Measurements from ENCODE around the gene GPR158. TPM values are rescaled to one million over a fixed set of nuclear protein-coding genes. Genes with fewer than 3 reads are reported as not detected.
A peak's percentile ranks its signal among the peaks of the same experiment; 100 is the strongest.
"Not testable (repeated sequence)": the region's sequence is repeated elsewhere in the genome, so short reads cannot be mapped to it uniquely, and the experiment has no call there.

GPR158 gene
- total RNA-seq, 1 donor from 2014 or later = 7.5 TPM

DNA sequence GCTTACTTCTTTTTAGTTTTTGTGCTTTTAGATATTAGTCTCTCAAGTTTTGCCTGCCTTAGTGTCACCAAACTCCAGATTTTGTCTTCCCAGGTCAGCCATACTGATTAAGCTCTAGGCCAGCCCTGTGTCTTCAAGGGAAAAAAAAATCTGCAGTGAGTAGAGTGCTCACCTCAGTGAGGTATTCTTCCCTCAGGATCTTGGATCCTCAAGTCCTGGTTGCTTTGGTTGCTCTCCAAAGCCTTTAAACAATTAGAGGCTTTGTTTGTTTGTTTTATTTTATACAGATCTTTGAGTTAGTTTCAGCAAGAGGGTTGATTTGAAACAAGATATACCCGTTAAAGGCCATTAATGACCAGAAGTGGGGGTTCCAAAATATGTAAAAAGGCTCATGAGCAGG, 165.2 kb downstream of the GPR158 start:
- peaks cover 11% of the 10 kb centered on the region for H3K4me1 Mint-ChIP-seq
- H3K9me3 Mint-ChIP-seq = no peaks in the 10 kb centered on the region
- H3K36me3 Mint-ChIP-seq = no peaks in the 10 kb centered on the region
- DNase-seq (ENCODE audit: low spot score in 2 of 2, unreplicated experiment in 2 of 2) = no peak
- no peak overlapping the region for H3K27ac Mint-ChIP-seq
- H3K27me3 Mint-ChIP-seq (ENCODE audit: low read depth) = no peaks in the 10 kb centered on the region
- no peak overlapping the region for H3K4me3 Mint-ChIP-seq
- TF ChIP-seq, protein P1, sequence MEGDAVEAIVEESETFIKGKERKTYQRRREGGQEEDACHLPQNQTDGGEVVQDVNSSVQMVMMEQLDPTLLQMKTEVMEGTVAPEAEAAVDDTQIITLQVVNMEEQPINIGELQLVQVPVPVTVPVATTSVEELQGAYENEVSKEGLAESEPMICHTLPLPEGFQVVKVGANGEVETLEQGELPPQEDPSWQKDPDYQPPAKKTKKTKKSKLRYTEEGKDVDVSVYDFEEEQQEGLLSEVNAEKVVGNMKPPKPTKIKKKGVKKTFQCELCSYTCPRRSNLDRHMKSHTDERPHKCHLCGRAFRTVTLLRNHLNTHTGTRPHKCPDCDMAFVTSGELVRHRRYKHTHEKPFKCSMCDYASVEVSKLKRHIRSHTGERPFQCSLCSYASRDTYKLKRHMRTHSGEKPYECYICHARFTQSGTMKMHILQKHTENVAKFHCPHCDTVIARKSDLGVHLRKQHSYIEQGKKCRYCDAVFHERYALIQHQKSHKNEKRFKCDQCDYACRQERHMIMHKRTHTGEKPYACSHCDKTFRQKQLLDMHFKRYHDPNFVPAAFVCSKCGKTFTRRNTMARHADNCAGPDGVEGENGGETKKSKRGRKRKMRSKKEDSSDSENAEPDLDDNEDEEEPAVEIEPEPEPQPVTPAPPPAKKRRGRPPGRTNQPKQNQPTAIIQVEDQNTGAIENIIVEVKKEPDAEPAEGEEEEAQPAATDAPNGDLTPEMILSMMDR (IDR thresholded peaks at IDR 0.05; ENCODE audit: unreplicated experiment) = no peak

DNA sequence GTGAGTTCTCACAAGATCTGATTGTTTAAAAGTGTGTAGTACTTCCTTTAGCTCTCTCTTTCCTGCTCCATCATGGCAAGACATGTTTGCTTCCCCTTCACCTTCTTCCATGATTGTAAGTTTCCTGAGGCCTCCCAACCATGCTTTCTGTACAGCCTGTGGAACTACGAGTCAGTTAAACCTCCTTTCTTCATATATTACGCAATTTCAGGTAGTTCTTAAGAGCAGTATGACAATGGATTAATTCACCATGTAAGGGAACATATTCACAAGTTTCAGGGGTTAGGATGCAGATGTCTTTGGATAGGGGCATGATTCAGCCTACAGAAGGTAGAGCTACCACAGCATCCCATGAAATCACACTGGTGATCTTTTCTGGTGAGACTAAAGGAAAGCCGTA, 174.7 kb downstream of the GPR158 start:
- no peaks in the 10 kb centered on the region for H3K4me1 Mint-ChIP-seq
- no peak overlapping the region for H3K27ac Mint-ChIP-seq
- TF ChIP-seq, protein P1 (IDR thresholded peaks at IDR 0.05; ENCODE audit: unreplicated experiment) = no peak
- H3K9me3 Mint-ChIP-seq = peaks cover 16% of the 10 kb centered on the region
- H3K36me3 Mint-ChIP-seq = peaks cover 2% of the 10 kb centered on the region
- no peak overlapping the region for H3K4me3 Mint-ChIP-seq
- no peak for DNase-seq (ENCODE audit: low spot score in 2 of 2, unreplicated experiment in 2 of 2)
- no peaks in the 10 kb centered on the region for H3K27me3 Mint-ChIP-seq (ENCODE audit: low read depth)

DNA sequence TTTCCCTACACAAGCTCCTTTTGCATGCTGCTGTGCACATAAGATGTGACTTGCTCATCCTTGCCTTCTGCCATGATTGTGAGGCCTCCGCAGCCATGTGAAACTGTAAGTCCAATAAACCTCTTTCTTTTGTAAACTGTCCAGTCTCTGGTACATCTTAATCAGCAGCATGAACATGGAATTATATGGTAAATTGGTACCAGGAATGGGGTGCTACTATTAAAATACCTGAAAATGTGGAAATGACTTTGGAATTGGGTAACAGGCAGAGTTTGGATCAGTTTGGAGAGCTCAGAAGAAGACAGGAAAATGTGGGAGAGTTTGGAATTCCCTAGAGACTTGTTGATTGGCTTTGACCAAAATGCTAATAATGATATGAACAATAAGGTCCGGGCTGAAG, 181.8 kb downstream of the GPR158 start:
- Mint-ChIP-seq H3K4me3 (no peak overlapping the region), H3K36me3 (peaks cover 37% of the 10 kb centered on the region), H3K4me1 (no peaks in the 10 kb centered on the region), H3K27ac (no peak overlapping the region), H3K27me3 (ENCODE audit: low read depth) (no peaks in the 10 kb centered on the region), H3K9me3 (peaks cover 73% of the 10 kb centered on the region)
- TF ChIP-seq, protein P1 (IDR thresholded peaks at IDR 0.05; ENCODE audit: unreplicated experiment) = no peak
- no peak for DNase-seq (ENCODE audit: low spot score in 2 of 2, unreplicated experiment in 2 of 2)

DNA sequence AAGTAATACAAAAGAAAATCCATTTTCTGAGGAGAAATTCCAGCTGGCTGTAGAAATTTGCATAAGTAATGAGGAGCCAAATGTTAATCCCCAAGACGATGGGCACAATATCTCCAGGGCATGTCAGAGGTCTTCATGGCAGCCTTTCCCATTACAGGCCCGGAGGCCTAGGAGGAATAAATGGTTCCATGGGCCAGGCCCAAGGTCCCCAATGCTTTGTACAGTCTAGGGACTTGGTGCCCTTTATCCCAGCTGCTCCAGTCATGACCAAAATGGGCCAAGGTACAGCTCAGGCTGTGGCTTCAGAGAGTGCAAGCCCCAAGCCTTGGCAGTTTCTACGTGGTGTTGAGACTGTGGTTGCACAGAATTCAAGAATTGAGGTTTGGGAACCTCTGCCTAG, 182.5 kb downstream of the GPR158 start:
- peaks cover 37% of the 10 kb centered on the region for H3K36me3 Mint-ChIP-seq
- DNase-seq (ENCODE audit: low spot score in 2 of 2, unreplicated experiment in 2 of 2) = no peak
- H3K27me3 Mint-ChIP-seq (ENCODE audit: low read depth) = no peaks in the 10 kb centered on the region
- H3K4me1 Mint-ChIP-seq = no peaks in the 10 kb centered on the region
- no peak overlapping the region for H3K27ac Mint-ChIP-seq
- H3K9me3 Mint-ChIP-seq = peaks cover 78% of the 10 kb centered on the region
- H3K4me3 Mint-ChIP-seq = no peak overlapping the region
- TF ChIP-seq, protein P1 (IDR thresholded peaks at IDR 0.05; ENCODE audit: unreplicated experiment) = no peak

DNA sequence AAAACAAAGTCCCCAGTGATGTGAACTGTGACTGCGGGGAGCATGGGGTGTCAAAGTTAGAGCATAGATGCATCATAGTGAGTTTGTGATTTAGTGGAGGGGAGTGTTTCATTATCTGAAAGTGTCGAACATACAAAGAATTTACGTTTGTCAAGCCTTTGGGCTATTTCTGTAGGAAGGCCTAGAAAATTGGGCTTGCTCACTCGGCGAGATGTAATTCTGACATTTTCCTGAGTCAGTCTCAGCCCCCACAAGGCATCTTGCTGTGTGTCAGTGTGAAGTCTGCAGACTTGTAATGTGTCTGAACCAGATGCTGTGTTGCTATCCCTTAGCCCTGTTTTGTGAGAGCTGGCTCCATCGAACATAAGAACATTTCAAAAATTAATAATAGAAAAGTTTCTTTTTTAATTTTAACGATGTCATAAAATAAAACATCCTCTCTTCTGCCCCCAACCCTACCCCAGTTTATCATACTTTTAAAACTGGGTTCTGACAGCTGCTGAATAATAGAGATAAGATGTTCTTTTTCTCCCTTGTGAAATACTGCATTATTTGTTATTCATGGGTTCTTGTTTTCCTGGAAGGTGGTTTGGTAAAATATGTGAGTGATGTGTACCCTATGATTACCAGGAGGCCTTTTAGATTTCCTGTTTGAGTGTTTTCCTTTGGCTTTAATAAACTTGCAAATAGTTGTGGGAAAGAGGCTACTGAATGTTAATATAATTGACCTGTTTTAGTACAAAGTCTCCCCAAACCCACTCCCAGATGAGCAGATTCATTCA, 207.4 kb downstream of the GPR158 start:
- peaks cover 39% of the 10 kb centered on the region for H3K4me1 Mint-ChIP-seq
- H3K4me3 Mint-ChIP-seq = no peak overlapping the region
- no peak for DNase-seq (ENCODE audit: low spot score in 2 of 2, unreplicated experiment in 2 of 2)
- H3K27ac Mint-ChIP-seq = peak overlapping the region; percentile 77
- TF ChIP-seq, protein P1 (IDR thresholded peaks at IDR 0.05; ENCODE audit: unreplicated experiment) = no peak
- no peaks in the 10 kb centered on the region for H3K27me3 Mint-ChIP-seq (ENCODE audit: low read depth)
- peaks cover 9% of the 10 kb centered on the region for H3K36me3 Mint-ChIP-seq
- peaks cover 19% of the 10 kb centered on the region for H3K9me3 Mint-ChIP-seq

DNA sequence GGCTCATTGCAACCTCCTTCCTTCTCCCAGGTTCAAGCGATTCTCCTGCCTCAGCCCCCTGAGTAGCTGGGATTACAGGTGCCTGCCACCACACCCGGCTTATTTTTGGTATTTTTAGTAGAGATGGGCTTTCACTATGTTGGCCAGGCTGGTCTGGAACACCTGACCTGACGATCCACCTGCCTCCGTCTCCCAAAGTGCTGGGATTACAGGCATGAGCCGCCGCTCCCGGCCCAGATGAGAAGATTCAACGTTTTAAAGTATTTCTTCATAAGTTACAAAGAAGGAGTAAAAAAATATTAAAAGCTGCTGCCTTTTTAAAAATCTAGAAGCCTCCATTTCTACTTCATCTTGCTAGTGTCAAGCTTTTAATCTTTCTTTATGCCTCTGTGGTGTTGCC, 208.1 kb downstream of the GPR158 start:
- H3K27ac Mint-ChIP-seq = peak overlapping the region; percentile 72

More for the DNA sequence above, 208.1 kb downstream of the GPR158 start:
- H3K27me3 Mint-ChIP-seq (ENCODE audit: low read depth); DNase-seq (ENCODE audit: low spot score in 2 of 2, unreplicated experiment in 2 of 2); H3K4me3 Mint-ChIP-seq; H3K36me3 Mint-ChIP-seq: not testable (repeated sequence)
- H3K4me1 Mint-ChIP-seq = peaks cover 39% of the 10 kb centered on the region
- H3K9me3 Mint-ChIP-seq = peaks cover 15% of the 10 kb centered on the region
